ENCODE data around the gene CACNA1C.

CACNA1C gene

DNA sequence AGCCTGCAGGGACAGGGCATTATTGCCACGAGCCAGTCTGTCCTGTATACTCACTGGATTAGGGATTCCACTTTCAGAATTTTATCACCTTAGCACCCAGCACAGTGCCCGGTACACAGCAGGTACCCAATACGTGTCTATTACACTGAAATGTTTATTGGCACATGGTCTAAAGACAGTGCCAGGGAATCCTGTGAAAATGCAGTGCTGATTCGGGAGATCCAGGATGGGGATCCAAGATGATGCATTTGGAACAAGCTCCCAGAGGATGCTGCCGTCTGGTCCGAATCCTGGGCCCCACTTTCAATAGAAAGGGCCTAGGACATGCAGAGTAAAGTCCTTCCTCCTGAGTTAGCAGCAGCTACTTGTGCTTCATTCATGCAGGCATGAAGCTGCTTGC is 230.7 kb downstream of the CACNA1C start:
- DNase-seq (ENCODE audit: low read depth): no peak

DNA sequence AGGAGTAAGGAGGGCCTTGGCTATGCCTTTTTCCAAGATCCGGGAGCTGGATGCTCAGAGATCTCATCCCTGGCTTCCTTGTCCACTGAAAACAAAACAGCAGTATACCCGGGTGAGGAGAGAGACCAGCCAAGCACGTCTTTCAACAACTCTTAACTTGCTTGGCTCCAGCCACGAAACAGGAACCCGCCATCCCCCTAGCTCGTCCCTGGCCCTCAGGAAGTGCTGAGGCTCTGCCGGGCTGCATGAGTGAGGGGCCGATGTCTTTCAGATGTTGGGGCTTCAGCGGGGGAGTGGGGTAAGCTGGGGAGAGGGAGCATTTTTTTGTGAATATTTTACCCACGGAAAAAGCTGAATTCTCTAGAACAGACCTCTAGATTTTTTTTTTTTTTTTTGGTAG is 231.1 kb downstream of the CACNA1C start:
- DNase-seq (ENCODE audit: low read depth): no peak

DNA sequence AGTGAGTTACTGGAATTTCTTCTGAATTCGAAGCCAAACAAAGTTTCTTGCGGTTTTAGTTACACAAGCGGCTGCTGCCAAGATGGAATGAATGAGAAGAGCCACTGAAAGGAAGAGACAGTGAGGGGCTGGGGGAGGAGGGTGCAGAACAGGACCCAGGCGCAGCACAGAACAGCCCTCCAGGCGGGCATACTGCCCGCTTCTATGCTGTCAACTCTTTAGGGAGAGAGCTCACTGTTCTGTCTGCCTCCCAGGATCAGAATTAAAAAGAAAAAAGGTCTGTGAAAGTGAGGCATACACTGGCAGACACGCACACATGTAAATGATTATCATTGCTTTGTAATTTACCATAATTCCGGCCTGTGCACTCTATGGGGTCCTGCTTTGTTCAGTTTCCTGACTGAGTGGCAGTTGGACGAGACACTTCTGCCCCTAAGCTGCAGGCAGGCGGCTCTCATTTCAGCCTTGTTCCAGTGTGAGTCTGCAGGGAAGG is 231.6 kb downstream of the CACNA1C start:
- peak; percentile 60 for DNase-seq (ENCODE audit: low read depth)

DNA sequence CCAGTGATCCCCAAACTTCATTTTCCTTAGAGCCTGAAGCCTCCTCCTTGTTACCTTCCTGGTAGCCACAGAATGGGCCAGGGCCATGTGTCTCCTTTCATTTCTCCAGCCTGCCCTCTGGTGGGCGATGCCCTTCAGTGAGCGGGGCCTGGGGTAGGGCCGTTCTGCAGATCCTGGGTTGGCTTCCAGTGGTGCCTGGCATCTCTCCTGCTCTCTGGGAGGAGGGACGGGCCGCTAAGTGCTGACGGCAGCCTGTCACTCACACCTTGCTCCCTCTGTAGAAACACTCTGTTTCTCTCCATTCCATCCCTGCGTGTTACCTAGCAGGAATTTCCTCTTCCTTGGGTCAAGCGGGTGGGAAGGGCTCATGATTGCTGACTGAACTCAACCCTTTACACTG is 232.1 kb downstream of the CACNA1C start:
- DNase-seq (ENCODE audit: low read depth): peak; percentile 87

DNA sequence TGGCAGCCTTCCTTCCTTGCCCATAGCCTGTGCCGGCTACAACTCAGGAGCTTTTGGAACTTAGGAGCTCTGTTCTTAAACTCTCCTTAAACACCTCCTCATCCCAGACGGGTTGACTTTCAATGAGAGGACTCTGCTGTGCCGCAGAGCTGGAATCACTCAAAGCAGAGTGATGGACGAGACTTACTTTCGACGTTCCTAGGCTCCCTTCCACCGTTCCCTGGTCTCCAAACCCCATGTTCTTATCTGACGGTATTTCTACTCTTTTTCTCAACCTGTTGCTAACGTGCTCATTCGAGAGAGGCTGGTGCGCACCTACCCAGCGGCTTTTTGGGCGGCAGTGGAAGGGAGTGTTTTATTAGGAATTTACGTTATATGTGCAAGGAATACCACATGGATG is 232.7 kb downstream of the CACNA1C start:
- DNase-seq (ENCODE audit: low read depth): no peak

DNA sequence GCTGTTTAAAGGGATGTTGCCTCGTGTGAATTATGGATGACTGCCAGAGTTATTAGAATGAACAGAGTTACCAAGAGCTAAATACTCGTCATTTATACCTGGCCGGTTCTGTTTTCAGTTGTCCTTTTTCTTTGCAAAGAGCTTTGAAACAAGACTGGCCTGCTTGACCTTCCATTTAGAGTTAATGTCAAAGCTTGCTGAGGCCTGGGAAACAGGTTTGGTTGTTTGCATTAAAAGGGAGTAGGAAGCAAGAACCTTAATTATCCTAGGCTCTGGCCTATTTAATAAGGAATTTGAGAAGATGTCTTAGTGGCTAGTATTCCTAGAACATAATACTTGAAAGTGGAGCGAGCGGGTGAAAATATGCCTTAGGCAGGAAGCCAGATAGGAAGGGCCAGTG is 233.3 kb downstream of the CACNA1C start:
- no peak for DNase-seq (ENCODE audit: low read depth)

DNA sequence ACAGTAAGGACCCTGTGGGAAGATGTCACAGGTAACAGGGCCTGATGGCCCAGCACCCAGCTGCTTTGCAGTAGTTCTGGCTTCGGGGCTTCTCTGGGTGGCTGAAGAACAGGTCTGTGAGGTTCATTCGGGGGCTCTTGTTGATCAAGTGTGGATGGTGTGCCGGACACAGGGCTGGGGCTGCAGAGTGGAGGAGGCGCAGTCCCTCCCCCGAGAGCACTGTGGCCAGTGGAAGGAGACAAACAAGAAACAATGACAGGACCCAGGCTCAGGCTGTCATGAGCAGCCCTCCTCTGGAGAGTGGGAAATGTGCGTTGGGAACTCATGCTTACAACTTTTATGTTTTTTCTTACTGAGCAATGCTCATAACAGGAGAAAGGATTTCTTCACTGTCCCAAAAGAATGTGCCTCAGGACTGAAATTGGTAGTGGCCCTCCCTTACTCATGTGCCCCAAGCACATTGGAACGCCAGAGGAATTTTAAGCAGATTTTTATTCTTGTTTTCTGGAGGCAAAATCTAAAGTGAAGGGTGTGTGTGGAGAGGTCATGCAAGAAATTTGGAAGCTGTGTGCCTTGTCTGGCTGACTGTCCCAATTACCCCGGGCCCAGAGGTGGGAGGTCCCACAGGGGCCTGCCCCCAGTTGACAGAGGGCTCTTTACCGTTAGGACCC is 233.8 kb downstream of the CACNA1C start:
- DNase-seq (ENCODE audit: low read depth): peak; percentile 43

DNA sequence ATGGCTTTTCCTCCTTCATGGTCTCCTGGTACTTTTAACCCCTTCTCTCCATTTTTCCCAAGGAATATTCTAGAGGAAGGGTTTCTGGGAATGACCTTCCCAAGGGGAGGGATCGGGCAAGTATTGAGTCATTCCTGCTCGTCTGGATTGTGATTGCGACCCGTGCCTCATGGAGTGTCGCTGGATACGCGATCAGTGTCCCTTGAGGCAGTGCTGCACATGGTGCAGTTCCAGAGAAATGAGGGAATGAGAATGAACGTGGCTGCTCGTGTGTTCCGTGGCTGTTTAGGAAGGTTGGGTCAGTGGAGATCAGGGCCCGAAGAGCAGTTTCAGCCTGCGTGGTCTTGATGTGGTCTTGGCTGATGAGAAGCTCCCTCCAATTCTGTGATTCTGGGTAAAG is 234.4 kb downstream of the CACNA1C start:
- no peak for DNase-seq (ENCODE audit: low read depth)

DNA sequence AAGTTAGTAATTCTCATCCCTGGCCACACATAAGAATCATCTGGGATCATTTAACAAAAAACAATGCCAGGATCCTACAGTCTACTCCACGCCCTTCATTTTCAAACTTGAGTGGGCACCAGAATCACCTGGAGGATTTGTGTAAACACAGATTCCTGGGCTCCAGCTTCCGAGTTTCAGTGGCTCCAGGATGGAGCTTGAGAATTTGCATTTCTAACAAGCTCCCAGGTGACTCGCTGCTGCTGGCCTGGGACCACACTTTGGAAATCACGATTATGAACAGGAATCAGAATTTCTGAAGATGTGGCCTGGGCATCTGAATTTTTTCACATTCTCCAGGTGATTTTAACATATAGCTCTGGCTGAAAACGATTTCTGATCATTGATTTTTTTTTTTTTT is 234.8 kb downstream of the CACNA1C start:
- DNase-seq (ENCODE audit: low read depth): no peak

DNA sequence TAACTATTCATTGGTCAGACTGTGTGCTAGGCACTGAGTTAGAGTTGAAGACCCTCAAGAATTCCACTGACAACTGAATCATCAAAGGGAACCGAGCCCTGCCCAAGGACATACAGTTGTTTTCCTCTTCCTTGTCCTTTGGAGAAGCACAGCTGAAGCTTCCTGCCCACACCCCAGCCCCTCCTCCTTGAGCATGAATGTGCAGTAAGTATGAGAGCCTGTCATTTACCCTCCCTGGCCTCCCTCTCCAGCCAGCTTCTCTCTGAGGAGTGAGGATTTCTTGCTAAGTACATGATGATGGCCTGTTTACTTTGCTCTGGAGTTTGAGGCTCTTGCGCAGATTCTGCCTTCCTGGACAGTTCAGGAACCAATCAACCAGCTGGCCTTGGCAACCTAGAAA is 235.2 kb downstream of the CACNA1C start:
- peak; percentile 58 for DNase-seq (ENCODE audit: low read depth)

DNA sequence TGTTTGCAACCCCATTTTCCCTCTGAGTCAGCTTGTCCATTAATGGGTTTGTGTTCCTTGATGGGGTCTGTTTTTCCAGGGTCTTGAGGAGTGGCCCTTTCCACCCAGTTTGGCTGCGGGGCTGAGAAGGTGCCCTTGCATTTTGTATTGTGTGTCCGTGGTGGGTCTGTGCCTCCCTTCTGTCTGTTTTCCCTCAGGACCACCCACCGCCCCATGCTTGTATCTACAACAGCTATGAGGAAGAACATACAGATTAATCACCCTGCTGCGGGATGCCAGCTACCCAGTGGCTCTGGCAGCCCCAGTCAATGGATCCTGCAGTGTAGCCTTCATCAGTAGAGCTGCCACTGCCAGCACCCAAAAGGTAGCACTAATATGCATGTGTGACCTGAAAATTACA is 235.7 kb downstream of the CACNA1C start:
- DNase-seq (ENCODE audit: low read depth): no peak

DNA sequence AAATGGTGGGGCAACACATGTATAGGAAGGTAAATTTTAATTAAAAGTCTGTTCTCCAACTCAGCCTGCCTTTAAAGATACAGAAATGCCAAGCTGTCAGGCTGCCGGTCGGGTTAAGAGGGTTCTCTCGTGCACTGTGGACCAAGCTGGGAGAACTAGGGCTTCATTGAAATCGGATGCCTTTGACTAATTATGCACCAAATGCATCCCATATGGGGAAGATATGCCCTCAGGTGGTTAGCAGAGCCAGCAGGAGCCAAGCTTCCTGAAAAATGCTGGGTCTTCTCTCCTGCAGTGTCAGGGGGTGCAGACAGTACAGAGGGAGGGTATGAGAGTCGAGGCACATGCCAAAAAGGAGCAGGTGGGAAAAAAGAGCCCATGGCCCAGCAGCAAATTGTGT is 236.1 kb downstream of the CACNA1C start:
- DNase-seq (ENCODE audit: low read depth): no peak

DNA sequence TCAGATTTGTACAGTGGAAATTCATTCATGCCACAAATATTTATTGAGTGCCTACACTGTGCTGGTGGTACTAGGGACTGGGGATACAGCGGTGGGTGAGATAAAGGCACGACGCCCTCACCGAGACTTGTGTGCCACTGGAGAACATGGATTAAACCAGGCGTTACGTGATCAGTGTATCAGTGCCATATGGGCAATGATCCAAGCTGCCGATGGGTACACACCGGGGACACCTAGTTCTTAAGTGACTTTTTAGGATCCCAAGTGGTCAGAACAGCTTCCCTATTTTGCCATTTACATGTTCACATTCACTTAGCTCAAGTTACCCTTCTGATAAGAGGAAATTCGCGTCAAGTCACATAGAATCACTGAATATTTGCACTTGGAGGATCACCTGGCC is 236.7 kb downstream of the CACNA1C start:
- no peak for DNase-seq (ENCODE audit: low read depth)

DNA sequence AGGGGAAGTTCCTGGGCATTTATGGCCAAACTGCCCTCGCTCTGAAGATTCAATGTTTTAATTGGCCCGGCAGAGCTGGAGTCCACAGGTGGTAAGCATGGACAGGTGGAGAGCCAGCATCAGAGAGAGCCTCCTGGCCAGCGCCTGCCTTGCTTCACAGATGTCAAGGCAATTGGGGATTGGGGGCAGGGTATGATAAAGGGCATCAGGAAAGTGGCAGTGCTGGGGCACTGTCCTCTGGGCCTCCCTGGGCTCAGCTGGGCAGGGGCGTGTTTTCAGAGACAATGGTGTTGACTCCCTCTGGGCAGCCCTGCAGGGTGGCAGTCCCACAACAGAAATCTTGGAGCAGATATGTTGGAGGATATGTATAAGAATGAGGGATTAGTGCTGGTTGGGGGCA is 237.3 kb downstream of the CACNA1C start:
- DNase-seq (ENCODE audit: low read depth): no peak

DNA sequence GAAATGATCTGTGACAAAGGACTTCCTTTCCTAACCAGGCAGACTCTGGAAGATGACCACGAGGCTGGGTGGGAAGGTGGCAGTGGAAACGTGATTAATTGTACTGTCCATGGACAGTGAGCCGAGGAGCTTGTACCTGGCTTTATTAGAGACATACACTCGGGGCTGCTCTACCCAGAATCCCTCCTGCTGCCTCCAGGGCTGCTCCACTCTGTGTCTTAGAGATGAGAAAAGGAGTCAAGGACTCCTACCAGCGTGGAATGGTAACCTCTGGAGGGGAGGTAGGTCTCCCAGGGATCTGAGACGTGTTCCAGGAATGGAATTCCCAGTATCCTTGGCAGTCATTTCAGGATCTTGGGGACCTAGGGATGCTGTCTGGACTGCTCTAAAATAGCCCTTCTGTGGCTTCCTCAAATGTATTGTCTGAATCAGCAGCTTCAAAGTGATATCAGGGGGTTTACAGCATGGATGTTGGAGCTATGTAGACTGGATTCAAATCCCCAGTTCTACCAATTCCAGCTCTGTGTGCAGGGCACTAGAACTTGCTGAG is 237.8 kb downstream of the CACNA1C start:
- DNase-seq (ENCODE audit: low read depth): no peak

DNA sequence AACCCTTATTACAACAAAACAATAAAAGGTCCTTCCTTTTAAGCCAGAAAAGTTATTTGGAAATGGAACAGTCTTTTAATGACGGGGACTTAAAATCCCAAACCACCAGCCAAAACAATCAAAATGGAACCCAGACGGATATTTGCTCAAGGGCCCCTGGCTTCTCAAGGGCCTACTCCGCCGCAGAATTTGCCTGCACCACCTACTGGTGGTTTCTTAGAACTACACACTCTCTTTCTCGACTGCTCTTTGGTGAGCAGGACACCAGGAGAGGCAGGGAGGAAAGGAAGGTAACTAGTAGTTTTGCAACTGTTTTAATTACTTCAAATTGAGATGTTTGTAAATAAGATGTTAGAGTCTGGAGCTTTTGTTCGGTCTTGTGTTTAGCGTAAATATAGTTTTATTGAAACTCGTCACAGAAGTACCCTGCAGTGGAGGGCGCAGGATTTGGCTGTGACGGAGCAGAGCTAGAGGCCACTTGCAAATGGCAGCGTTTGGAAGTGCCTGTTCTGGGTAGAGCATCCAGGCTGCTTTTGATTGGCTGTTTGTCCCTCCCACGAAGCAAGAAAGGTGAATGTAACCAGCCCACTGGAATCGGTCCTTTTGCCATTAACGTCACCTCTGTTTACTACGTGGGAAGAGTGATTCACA is 238.5 kb downstream of the CACNA1C start:
- peak; percentile 63 for DNase-seq (ENCODE audit: low read depth)

DNA sequence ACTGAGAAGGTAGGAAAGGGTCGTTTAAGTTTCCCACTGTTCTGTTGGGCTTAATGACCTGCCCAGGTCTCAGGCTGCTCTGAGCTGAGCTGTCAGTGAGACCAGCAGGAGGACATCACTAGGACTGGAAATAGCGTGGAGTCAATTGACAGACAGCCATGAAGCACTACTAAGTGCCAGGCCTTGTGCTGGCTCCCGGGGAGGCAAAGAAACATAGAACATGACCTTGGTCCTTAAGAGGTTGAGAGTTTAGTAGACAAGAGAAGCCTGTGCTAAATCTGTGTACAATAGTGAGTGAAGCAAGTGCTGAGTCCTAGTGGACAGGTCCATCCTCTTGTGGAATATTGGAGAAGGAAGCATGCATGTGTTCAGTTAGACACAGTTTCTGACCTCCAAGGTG is 239.2 kb downstream of the CACNA1C start:
- DNase-seq (ENCODE audit: low read depth): no peak

DNA sequence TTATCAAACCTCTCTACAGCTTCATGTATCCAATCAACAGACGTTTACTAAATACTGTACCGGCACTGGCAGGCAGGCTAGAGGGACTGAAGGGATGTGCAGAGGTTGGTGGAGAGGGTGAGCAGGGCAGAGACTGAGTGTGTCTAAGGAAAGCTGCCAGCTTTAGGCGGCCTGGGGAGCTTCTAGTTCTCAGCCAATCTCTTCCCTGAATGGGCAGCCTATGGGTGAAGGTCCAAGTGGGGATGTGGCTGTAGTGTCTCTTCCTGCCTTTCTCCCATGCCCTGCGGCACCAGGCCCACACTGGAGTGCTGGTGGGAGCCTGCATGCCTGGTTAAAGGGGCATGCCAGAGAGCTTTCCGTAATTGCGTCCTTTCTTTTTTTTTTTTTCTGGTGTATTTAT is 239.8 kb downstream of the CACNA1C start:
- no peak for DNase-seq (ENCODE audit: low read depth)

DNA sequence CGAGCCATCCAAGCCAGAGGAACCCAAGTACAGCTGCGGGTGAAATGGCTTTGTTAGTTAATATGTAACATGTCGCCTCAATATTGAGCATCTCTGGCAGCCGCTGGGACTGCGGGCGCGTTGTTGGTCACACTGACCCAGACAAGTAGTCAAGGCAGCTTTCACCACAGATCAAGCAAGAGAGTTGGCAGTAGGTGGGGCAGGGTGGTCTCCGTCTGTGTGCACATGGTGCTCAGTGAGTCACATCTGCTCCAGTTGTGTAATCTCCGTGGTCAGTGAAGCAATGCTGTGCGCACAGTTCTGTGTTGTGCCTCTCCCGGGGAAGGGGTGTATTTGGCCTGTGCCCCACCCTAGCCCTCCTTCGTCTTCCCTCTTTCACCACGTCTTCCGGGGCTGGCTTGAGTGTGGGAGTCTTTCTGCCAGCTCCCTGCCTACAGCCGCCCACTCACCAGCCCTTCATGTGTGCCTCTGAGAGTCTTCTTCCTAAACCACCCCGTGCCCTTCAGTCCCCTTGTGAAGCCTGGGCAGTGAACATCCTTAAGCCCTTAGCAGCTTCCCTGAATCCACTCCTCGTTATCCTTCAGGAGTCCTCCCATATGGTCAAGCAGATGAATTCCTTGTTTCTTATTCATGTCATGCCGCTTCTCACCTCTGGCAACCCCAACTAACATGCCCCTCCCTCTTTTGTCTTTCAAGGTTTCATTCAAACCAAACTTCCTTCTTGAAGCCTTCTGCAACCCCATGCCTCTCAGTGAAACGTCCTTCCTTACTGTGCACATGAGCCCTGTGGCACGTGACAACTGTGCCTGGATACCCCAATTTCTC is 242.1 kb downstream of the CACNA1C start:
- DNase-seq (ENCODE audit: low read depth): peak; percentile 78

DNA sequence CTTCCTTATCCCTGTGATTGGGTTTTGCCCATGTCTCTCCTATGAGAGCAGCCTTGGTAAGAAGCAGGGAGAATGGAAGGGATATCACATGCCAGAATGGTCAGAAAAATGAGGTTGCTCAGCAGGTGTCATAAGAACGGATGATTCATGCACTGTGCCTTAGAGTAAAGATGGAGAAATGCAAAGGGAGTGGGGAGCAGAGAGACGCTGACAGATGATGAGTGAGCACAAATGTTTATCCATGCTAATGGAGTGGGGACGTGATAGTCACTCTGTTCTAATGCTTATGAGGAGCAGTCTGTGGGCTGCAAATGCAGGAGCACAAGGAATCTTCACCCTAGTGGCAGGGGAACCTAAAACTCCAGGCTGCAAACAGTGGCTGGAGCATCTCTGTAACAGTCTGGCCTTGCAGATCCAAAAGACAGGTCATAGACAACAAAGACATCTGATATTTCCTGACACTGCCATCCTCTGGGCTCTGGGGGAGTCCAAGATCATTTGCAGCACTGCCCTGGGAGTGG is 243.2 kb downstream of the CACNA1C start:
- DNase-seq (ENCODE audit: low read depth): peak; percentile 92

DNA sequence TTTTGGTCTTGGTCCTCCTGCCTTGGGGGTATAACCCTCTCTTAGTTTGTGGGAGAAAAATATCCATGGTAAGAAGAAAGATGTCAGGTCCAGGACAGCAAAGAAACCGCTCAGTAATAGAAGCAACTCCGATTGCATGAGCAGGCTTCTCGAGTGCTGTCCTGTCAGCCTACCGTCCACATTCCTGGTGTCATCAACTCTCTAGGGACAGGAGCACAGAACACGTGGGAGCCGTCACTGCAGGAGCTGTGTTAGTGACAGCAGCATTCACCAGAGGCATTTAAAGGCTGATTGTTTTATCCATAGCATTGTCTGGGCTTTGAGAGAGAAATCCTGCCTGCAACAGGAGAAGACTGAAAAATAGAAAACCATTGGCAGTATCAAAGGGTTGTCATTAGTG is 244.2 kb downstream of the CACNA1C start:
- DNase-seq (ENCODE audit: low read depth): no peak

DNA sequence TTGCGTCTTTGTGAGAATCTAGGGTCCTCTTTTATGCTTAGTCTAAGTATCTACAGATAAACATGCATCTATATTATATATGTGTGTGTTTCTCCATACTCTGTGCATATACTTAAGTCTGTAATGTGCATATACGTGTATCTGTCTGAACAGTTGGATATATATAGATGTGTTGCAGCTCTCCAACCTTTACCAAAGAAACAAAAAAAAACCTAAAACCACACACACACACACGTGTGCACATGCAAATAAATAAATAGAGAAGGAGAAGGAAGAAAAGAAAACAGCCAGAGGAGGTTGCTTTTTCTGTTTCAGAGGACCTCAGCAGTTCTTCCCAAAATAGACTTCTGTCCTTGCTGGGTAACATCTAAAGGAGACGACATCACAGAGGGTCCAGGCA is 244.9 kb downstream of the CACNA1C start:
- DNase-seq (ENCODE audit: low read depth): no peak
